WTC11 (cell line): ENCODE data around the gene AKIRIN2. TPM values are rescaled to one million over a fixed set of nuclear protein-coding genes. Genes with fewer than 3 reads are reported as not detected.

Experiments used
- ATAC-seq: fragments of 200-7000 bp; cut with Tn5 transposase; 2 replicates; pipeline ENCODE4 v1.10.0; 2021; ENCODE audit warnings: mild to moderate bottlenecking, moderate library complexity
- CTCF ChIA-PET: fragments of 300-600 bp; sonication (Branson Sonifier 250); formaldehyde crosslinking; loops from one replicate; lab custom pipeline; 2021; ENCODE audit warnings: antibody characterized with exemption; lab: Charles Lee
- POLR2A ChIA-PET: fragments of 350-600 bp; sonication (Branson Sonifier 250); formaldehyde crosslinking; loops from one replicate; lab custom pipeline; 2021; ENCODE audit warnings: antibody characterized with exemption; lab: Charles Lee
- DNase-seq: peaks from one replicate; pipeline ENCODE4 v3.0.0; 2021; ENCODE audit warnings: low spot score
- H3K27ac Mint-ChIP-seq: 2 replicates; pipeline ENCODE4 v1.8.0; 2021; ENCODE audit warnings: mixed read lengths
- H3K27me3 Mint-ChIP-seq: 2 replicates; pipeline ENCODE4 v1.8.0; 2021; ENCODE audit warnings: low read depth, mild to moderate bottlenecking, moderate library complexity, mixed read lengths
- H3K36me3 Mint-ChIP-seq: 2 replicates; pipeline ENCODE4 v1.8.0; 2021; ENCODE audit warnings: mixed read lengths
- H3K4me1 Mint-ChIP-seq: 2 replicates; pipeline ENCODE4 v1.8.0; 2022; ENCODE audit warnings: mixed read lengths
- H3K4me3 Mint-ChIP-seq: 2 replicates; pipeline ENCODE4 v1.8.0; 2021; ENCODE audit warnings: mild to moderate bottlenecking, moderate library complexity, mixed read lengths
- H3K9me3 Mint-ChIP-seq: 2 replicates; pipeline ENCODE4 v1.8.0; 2021; ENCODE audit warnings: mixed read lengths
- ATF1 ChIP-seq: sonication (generic); formaldehyde crosslinking; IDR thresholded peaks from 2 replicates; pipeline ENCODE4 v1.8.1; 2023; ENCODE audit warnings: mild to moderate bottlenecking, moderate library complexity, missing genetic modification reagents
- CBFB ChIP-seq: sonication (generic); formaldehyde crosslinking; IDR thresholded peaks from 2 replicates; pipeline ENCODE4 v1.8.1; 2022; ENCODE audit warnings: mild to moderate bottlenecking, low read depth, missing genetic modification reagents
- ETV6 ChIP-seq: sonication (generic); formaldehyde crosslinking; IDR thresholded peaks from 2 replicates; pipeline ENCODE4 v1.8.1; 2022; ENCODE audit warnings: mild to moderate bottlenecking, missing genetic modification reagents
- HMGA2 ChIP-seq: fragments of 250-450 bp; sonication (Bioruptor Pico); IDR thresholded peaks from 2 replicates; pipeline ENCODE4 v1.4.0; 2021; ENCODE audit warnings: mild to moderate bottlenecking, moderate library complexity
- HMGXB4 ChIP-seq: sonication (generic); formaldehyde crosslinking; IDR thresholded peaks from 2 replicates; pipeline ENCODE4 v1.8.1; 2023; ENCODE audit warnings: mild to moderate bottlenecking, moderate library complexity, missing genetic modification reagents
- JUN ChIP-seq: sonication (generic); formaldehyde crosslinking; IDR thresholded peaks from 2 replicates; pipeline ENCODE4 v1.8.0; 2023; ENCODE audit warnings: mild to moderate bottlenecking, missing genetic modification reagents
- SOX15 ChIP-seq: fragments of 250-450 bp; sonication (Bioruptor Pico); IDR thresholded peaks from 2 replicates; pipeline ENCODE4 v1.9.0; 2021; ENCODE audit warnings: mild to moderate bottlenecking
- TP53 ChIP-seq: sonication (generic); formaldehyde crosslinking; IDR thresholded peaks from 2 replicates; pipeline ENCODE4 v1.8.1; 2023; ENCODE audit warnings: mild to moderate bottlenecking, missing genetic modification reagents
- USF1 ChIP-seq: sonication (generic); formaldehyde crosslinking; IDR thresholded peaks from 2 replicates; pipeline ENCODE4 v1.8.0; 2022; ENCODE audit warnings: mild to moderate bottlenecking, missing genetic modification reagents
- USF2 ChIP-seq: sonication (generic); formaldehyde crosslinking; IDR thresholded peaks from 2 replicates; pipeline ENCODE4 v1.8.1; 2023; ENCODE audit warnings: mild to moderate bottlenecking, missing genetic modification reagents, moderate library complexity
- ZNF121 ChIP-seq: sonication (generic); formaldehyde crosslinking; IDR thresholded peaks from 2 replicates; pipeline ENCODE4 v1.8.0; 2023; ENCODE audit warnings: missing genetic modification reagents
- ZNF219 ChIP-seq: sonication (generic); formaldehyde crosslinking; IDR thresholded peaks from 2 replicates; pipeline ENCODE4 v1.8.0; 2023; ENCODE audit warnings: missing genetic modification reagents, mild to moderate bottlenecking, borderline replicate concordance
- ZNF232 ChIP-seq: sonication (generic); formaldehyde crosslinking; IDR thresholded peaks from 2 replicates; pipeline ENCODE4 v1.8.0; 2022; ENCODE audit warnings: mild to moderate bottlenecking, missing genetic modification reagents
- ZNF532 ChIP-seq: fragments of 250-450 bp; sonication (Bioruptor Pico); IDR thresholded peaks from 2 replicates; pipeline ENCODE4 v1.9.0; 2021; ENCODE audit warnings: mild to moderate bottlenecking, borderline replicate concordance
- total RNA-seq: library from RNA; stranded (reverse); gene quantifications from 3 replicates; pipeline ENCODE4 v1.2.3, GENCODE V29; 2021
- TF ChIP-seq, protein P1 (sequence below): sonication (generic); formaldehyde crosslinking; IDR thresholded peaks from 2 replicates; pipeline ENCODE4 v1.8.0; 2022; ENCODE audit warnings: mild to moderate bottlenecking, missing genetic modification reagents
- TF ChIP-seq, protein P2 (sequence below): fragments of 250-450 bp; sonication (Bioruptor Pico); IDR thresholded peaks from 2 replicates; pipeline ENCODE4 v1.9.0; 2021; ENCODE audit warnings: mild to moderate bottlenecking
- TF ChIP-seq, protein P3 (sequence below): sonication (generic); formaldehyde crosslinking; conservative IDR thresholded peaks from 2 replicates; pipeline ENCODE4 v1.8.1; 2023; ENCODE audit warnings: mild to moderate bottlenecking, low read depth, missing genetic modification reagents, moderate library complexity
- TF ChIP-seq, protein P4 (sequence below): sonication (generic); formaldehyde crosslinking; IDR thresholded peaks from 2 replicates; pipeline ENCODE4 v1.8.1; 2022; ENCODE audit warnings: mild to moderate bottlenecking, moderate library complexity, missing genetic modification reagents

The AKIRIN2 gene
- total RNA-seq, 1 experiment from 2014 or later = 90.2 TPM

DNA sequence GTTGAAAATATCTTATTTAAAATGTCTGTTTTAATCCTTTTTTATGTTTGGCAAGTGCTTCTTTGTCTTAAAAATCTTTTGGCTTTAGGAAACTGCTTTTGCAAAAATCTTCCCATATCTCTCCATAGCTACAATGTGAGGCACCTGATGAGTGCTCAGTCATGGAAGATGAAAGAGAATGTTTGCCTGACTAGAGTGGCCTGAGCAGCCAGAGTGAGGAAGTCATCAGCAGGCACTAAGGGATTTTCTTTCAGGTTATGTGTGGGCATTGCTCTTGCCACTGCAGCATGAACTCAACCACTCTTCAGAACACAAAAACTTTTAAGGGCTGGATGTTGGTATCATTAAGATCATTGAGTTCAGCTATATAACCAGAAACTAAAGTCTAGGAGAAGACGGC, 47.9 kb downstream of the AKIRIN2 start:
- ChIA-PET CTCF (no interaction called here), POLR2A (no interaction called here)
- peaks cover 32% of the 10 kb centered on the region for H3K4me1 Mint-ChIP-seq
- DNase-seq (no peak), ATAC-seq (peak; percentile 59)
- H3K4me3 Mint-ChIP-seq = peak overlapping the region; percentile 36; the same call in 1 of the 2 replicates
- TF ChIP-seq ZNF232 (CRISPR knock-in tag) (no peak), USF1 (CRISPR knock-in tag) (no peak)
- H3K27ac Mint-ChIP-seq = peak overlapping the region; percentile 93
- H3K9me3 Mint-ChIP-seq = no peaks in the 10 kb centered on the region
- H3K36me3 Mint-ChIP-seq = peaks cover 38% of the 10 kb centered on the region
- H3K27me3 Mint-ChIP-seq = no peaks in the 10 kb centered on the region

GRCh38 chr6:87653074-87653962, 48.7 kb downstream of the AKIRIN2 start:
- peaks cover 32% of the 10 kb centered on the region for H3K36me3 Mint-ChIP-seq
- peak; percentile 75 for ATAC-seq
- H3K27me3 Mint-ChIP-seq = no peaks in the 10 kb centered on the region
- peak overlapping the region; percentile 96 for H3K27ac Mint-ChIP-seq
- POLR2A ChIA-PET = no interaction called here
- H3K4me3 Mint-ChIP-seq = peak overlapping the region; percentile 38
- H3K9me3 Mint-ChIP-seq = no peaks in the 10 kb centered on the region
- H3K4me1 Mint-ChIP-seq = peaks cover 32% of the 10 kb centered on the region
- TF ChIP-seq USF2 (CRISPR knock-in tag) (no peak), ZNF219 (CRISPR knock-in tag) (no peak), HMGA2 (CRISPR knock-in tag) (no peak), CBFB (CRISPR knock-in tag) (no peak), SOX15 (no peak), ATF1 (CRISPR knock-in tag) (no peak), TP53 (CRISPR knock-in tag) (no peak), ZNF121 (no peak)
- TF ChIP-seq, protein P1, sequence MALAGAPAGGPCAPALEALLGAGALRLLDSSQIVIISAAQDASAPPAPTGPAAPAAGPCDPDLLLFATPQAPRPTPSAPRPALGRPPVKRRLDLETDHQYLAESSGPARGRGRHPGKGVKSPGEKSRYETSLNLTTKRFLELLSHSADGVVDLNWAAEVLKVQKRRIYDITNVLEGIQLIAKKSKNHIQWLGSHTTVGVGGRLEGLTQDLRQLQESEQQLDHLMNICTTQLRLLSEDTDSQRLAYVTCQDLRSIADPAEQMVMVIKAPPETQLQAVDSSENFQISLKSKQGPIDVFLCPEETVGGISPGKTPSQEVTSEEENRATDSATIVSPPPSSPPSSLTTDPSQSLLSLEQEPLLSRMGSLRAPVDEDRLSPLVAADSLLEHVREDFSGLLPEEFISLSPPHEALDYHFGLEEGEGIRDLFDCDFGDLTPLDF (CRISPR knock-in tag) = no peak
- TF ChIP-seq, protein P2, sequence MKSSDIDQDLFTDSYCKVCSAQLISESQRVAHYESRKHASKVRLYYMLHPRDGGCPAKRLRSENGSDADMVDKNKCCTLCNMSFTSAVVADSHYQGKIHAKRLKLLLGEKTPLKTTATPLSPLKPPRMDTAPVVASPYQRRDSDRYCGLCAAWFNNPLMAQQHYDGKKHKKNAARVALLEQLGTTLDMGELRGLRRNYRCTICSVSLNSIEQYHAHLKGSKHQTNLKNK (CRISPR knock-in tag) = no peak
- TF ChIP-seq, all 79 proteins: peak for 0
- CTCF ChIA-PET = no interaction called here
- DNase-seq = no peak

GRCh38 chr6:87645080-87645479, 57.0 kb downstream of the AKIRIN2 start:
- Mint-ChIP-seq H3K9me3 (no peaks in the 10 kb centered on the region), H3K4me3 (no peak overlapping the region), H3K4me1 (peaks cover 4% of the 10 kb centered on the region; the same call in 1 of the 2 replicates)
- DNase-seq = no peak
- no peak for TF ChIP-seq ZNF532 (CRISPR knock-in tag)
- no peak for TF ChIP-seq ETV6 (CRISPR knock-in tag)
- TF ChIP-seq HMGXB4 (CRISPR knock-in tag) = no peak
- no peak for TF ChIP-seq JUN (CRISPR knock-in tag)
- TF ChIP-seq, protein P3, sequence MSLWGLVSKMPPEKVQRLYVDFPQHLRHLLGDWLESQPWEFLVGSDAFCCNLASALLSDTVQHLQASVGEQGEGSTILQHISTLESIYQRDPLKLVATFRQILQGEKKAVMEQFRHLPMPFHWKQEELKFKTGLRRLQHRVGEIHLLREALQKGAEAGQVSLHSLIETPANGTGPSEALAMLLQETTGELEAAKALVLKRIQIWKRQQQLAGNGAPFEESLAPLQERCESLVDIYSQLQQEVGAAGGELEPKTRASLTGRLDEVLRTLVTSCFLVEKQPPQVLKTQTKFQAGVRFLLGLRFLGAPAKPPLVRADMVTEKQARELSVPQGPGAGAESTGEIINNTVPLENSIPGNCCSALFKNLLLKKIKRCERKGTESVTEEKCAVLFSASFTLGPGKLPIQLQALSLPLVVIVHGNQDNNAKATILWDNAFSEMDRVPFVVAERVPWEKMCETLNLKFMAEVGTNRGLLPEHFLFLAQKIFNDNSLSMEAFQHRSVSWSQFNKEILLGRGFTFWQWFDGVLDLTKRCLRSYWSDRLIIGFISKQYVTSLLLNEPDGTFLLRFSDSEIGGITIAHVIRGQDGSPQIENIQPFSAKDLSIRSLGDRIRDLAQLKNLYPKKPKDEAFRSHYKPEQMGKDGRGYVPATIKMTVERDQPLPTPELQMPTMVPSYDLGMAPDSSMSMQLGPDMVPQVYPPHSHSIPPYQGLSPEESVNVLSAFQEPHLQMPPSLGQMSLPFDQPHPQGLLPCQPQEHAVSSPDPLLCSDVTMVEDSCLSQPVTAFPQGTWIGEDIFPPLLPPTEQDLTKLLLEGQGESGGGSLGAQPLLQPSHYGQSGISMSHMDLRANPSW (CRISPR knock-in tag) = no peak
- TF ChIP-seq, protein P4, sequence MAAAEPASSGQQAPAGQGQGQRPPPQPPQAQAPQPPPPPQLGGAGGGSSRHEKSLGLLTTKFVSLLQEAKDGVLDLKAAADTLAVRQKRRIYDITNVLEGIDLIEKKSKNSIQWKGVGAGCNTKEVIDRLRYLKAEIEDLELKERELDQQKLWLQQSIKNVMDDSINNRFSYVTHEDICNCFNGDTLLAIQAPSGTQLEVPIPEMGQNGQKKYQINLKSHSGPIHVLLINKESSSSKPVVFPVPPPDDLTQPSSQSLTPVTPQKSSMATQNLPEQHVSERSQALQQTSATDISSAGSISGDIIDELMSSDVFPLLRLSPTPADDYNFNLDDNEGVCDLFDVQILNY (CRISPR knock-in tag) = no peak
- TF ChIP-seq, all 79 proteins: peak for 0
- ChIA-PET POLR2A (no interaction called here), CTCF (no interaction called here)
- no peak overlapping the region for H3K27ac Mint-ChIP-seq
- H3K27me3 Mint-ChIP-seq = no peaks in the 10 kb centered on the region
- no peak for ATAC-seq
- peaks cover 10% of the 10 kb centered on the region for H3K36me3 Mint-ChIP-seq
